ENCODE results near the gene ARVCF.
A peak's percentile ranks its signal among the peaks of the same experiment; 100 is the strongest.

The ARVCF gene

DNA sequence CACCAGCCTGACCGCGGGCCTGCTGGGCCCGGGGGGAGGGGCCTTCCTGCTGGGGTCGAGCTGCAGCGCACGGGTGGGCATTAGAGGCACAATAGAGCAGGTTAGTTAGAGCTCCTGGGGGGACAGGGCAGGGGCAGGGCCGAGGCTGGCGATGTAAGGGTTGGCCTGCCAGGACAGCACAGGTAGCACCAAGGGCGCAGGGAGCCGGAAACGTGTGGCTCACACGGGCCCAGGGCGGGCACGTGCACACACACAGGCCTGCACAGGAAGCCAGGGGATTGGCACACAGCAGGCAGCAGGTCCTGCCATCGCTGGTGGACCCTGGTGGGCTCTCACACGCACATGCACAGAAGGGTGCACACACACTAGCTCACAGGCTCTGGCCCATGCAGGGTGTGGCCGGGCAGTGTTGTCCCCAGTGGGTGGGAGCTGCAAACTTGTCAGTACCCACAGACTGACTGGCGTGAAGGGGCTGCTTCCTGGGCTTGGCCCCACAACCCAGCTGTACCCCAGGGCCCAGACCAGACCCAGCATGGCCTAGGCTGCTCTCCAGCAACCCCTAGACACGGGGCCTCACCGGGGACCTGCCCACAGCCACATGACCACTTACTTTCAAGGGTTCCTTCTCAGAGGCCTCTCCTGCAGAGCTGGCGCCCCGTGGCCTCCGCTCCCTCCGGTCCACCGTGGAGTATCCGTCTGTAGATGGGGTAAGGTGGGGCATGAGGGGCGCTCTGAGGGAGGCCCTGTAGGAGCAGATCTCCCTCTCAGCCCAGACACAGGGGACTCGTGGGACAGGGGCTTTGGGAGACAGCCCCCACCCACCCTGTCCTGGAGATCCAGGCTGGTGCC, 45.1 kb downstream of the ARVCF start:
- no peak overlapping the region for H3K4me3 ChIP-seq (replicated peaks; ENCODE audit: insufficient read depth, low read length)
- no peaks in the 10 kb centered on the region for H3K27me3 ChIP-seq (ENCODE audit: insufficient read depth, poor library complexity, severe bottlenecking)
- TF ChIP-seq POLR2AphosphoS5 (IDR thresholded peaks at IDR 0.05; ENCODE audit: low read depth), result 0 out of 2 replicates have a peak, but pooled peaks have one; percentile 51
- TF ChIP-seq SPI1 (IDR thresholded peaks at IDR 0.05; ENCODE audit: borderline replicate concordance, low read depth), result no peak
- no peak overlapping the region for H3K27ac ChIP-seq (replicated peaks)
- DNase-seq (ENCODE audit: low read depth in 1 of 2, low spot score in 1 of 2), result no peak

DNA sequence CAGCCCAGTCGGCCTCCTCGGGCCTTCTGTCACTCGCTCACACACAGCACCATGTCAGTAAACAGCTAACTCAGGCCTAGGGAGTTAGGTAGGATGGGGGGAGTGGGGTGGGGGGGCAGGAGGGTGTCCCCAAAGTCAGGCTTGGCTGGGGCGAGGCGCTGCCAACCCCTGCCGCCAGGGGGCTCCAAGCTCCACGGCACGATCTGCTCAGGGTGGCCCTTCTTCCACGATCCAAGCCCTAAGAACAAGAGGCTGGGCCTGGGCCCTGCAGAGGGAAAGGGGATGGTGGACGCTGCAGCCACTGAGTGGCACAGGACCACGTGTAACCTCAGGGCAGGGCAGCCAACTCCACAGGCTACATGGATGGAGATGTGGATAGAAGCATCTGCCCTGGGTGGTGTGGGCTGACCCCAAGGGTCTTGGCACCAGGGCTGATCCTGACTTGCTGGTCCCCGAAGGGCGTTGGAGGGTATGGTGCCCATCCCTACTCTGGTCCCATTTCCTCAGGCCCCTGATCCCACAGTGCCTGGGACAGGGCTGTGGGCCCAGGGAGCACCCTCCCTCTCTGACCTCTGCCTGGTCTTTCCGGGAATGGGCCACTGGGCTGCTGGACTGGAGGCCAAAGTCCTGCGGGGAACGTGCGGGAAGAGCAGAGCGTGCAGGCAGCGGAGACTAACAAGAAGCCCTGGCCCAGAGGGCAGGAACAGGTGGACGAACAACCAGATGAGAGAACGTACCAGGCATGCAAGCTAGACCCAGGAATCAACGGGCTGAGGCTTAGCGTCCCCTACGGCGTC, 45.9 kb downstream of the ARVCF start:
- Histone ChIP-seq H3K27ac (replicated peaks) (no peak overlapping the region), H3K27me3 (ENCODE audit: insufficient read depth, poor library complexity, severe bottlenecking) (no peaks in the 10 kb centered on the region), H3K4me3 (replicated peaks; ENCODE audit: insufficient read depth, low read length) (no peak overlapping the region)
- peak in 1 of 2 experiments; percentile 69 for DNase-seq (ENCODE audit: low read depth in 1 of 2, low spot score in 1 of 2)
- TF ChIP-seq GABPA (IDR thresholded peaks at IDR 0.05; ENCODE audit: low read depth) (no peak), REST (IDR thresholded peaks at IDR 0.05; ENCODE audit: insufficient replicate concordance, low read depth) (no peak), POLR2AphosphoS5 (IDR thresholded peaks at IDR 0.05; ENCODE audit: low read depth) (no peak; the same call in 1 of the 2 replicates), SPI1 (IDR thresholded peaks at IDR 0.05; ENCODE audit: borderline replicate concordance, low read depth) (no peak), CTCF (IDR thresholded peaks at IDR 0.05; ENCODE audit: insufficient read depth, low read length) (peak; percentile 92)

DNA sequence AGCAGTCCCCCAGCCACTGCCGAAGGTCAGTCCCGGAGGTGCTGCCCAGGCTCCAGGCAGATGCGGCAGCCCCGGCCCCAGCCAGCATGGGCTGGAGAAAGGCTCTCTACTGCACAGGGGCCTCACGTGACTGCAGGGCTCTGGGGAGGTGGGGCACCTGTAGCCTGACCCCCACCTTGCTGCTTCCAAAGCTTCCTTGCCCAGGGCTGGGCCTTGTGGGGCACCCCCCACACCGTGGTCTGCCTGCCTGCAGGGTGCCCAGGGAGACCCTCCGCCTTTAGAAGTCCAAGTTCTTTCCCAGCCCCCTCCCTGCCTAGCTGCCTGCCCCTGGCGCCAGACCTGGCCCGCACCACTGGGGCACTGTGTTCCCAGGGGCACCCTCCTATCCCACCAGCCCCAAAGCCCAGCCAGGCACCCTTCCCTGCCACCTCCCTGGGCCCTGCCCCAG, 46.6 kb downstream of the ARVCF start:
- no peak overlapping the region for H3K4me3 ChIP-seq (replicated peaks; ENCODE audit: insufficient read depth, low read length)
- H3K27me3 ChIP-seq (ENCODE audit: insufficient read depth, poor library complexity, severe bottlenecking), result no peaks in the 10 kb centered on the region
- TF ChIP-seq GABPA (IDR thresholded peaks at IDR 0.05; ENCODE audit: low read depth) (no peak), REST (IDR thresholded peaks at IDR 0.05; ENCODE audit: insufficient replicate concordance, low read depth) (no peak), CTCF (IDR thresholded peaks at IDR 0.05; ENCODE audit: insufficient read depth, low read length) (no peak), SPI1 (IDR thresholded peaks at IDR 0.05; ENCODE audit: borderline replicate concordance, low read depth) (no peak), POLR2AphosphoS5 (IDR thresholded peaks at IDR 0.05; ENCODE audit: low read depth) (no peak)
- no peak for DNase-seq (ENCODE audit: low read depth in 1 of 2, low spot score in 1 of 2)
- no peak overlapping the region for H3K27ac ChIP-seq (replicated peaks)

All from HL-60 (cell line).